ENCODE results near the gene SAPCD1. TPM values are rescaled to one million over a fixed set of nuclear protein-coding genes. Genes with fewer than 3 reads are reported as not detected.

SAPCD1 gene
- total and polyA plus RNA-seq, 10 of the 15 experiments (the other 5 are each of a cell fraction or from before 2014, with no cell fraction given) = 1.6 to 13.0 (median 5.4) TPM

GRCh38 chr6:31770860-31771259 is 8.4 kb downstream of the SAPCD1 start (continued):
- TF ChIP-seq ZNF274 (IDR thresholded peaks at IDR 0.05; ENCODE audit: insufficient read depth, insufficient read length) = no peak
- no peak for TF ChIP-seq SUPT20H (IDR thresholded peaks at IDR 0.05; ENCODE audit: borderline replicate concordance, control insufficient read depth, low read depth, low read length)
- TF ChIP-seq RB1 (IDR thresholded peaks at IDR 0.05; ENCODE audit: borderline replicate concordance) = no peak
- TF ChIP-seq ZNF687 (IDR thresholded peaks at IDR 0.05) = no peak
- TF ChIP-seq ZNF217 (IDR thresholded peaks at IDR 0.05) = no peak
- TF ChIP-seq YY1 (IDR thresholded peaks at IDR 0.05; ENCODE audit: low read depth, low read length) = no peak
- no peak for TF ChIP-seq ZNF622 (IDR thresholded peaks at IDR 0.05)
- TF ChIP-seq WRNIP1 (IDR thresholded peaks at IDR 0.05; ENCODE audit: borderline replicate concordance, low read depth, low read length) = no peak
- no peak for TF ChIP-seq ZNF592 (IDR thresholded peaks at IDR 0.05)
- TF ChIP-seq ZBTB40 (IDR thresholded peaks at IDR 0.05; ENCODE audit: borderline replicate concordance) = no peak
- no peak for TF ChIP-seq FOXM1 (IDR thresholded peaks at IDR 0.05; ENCODE audit: low read depth, low read length)

Data from GM12878 (cell line).